ENCODE results near the gene B4GALNT4. TPM values are rescaled to one million over a fixed set of nuclear protein-coding genes. Genes with fewer than 3 reads are reported as not detected.

B4GALNT4 gene
- total and polyA plus RNA-seq, 12 donors = 0.15 to 30.3 (median 1.6) TPM; not detected in 2

- no peaks in the 10 kb centered on the region for H3K9me3 ChIP-seq (replicated peaks in 1 of 3)
- peaks cover 5% of the 10 kb centered on the region for H3K27me3 ChIP-seq
- DNase-seq = no peak
- H3K36me3 ChIP-seq (replicated peaks in 1 of 2) = no peaks in the 10 kb centered on the region
- TF ChIP-seq POLR2A (IDR thresholded peaks at IDR 0.05) (no peak), CTCF (IDR thresholded peaks at IDR 0.05) (no peak)
- H3K4me1 ChIP-seq (replicated peaks in 1 of 2) = peaks cover 0 to 9% of the 10 kb centered on the region in 2 donors
- no peak overlapping the region for H3K4me3 ChIP-seq
- WGBS, 4 donors = 68 to 91% (median 73%) methylated on average over 7 to 55 of the region's 55 CpGs; no CpG with 5 or more reads in 1 of the 4 donors
- H3K27ac ChIP-seq = no peak overlapping the region
- intact Hi-C loops (cut with DNase I) = no loop called here
Measured at GRCh38 chr11:403021-403760, 33.9 kb downstream of the B4GALNT4 start.

GRCh38 chr11:403761-404431, 34.6 kb downstream of the B4GALNT4 start:
- whole genome bisulfite sequencing, 4 donors = 86 to 94% (median 93%) methylated on average over 13 to 27 of the region's 27 CpGs
- H3K27me3 ChIP-seq = peaks cover 5% of the 10 kb centered on the region
- H3K36me3 ChIP-seq (replicated peaks in 1 of 2) = no peaks in the 10 kb centered on the region
- no peaks in the 10 kb centered on the region for H3K9me3 ChIP-seq (replicated peaks in 1 of 3)
- TF ChIP-seq POLR2A (IDR thresholded peaks at IDR 0.05) (no peak), CTCF (IDR thresholded peaks at IDR 0.05) (no peak)
- intact Hi-C loops (cut with DNase I) = no loop called here
- H3K4me3 ChIP-seq = no peak overlapping the region
- no peak overlapping the region for H3K27ac ChIP-seq
- peaks cover 0 to 9% of the 10 kb centered on the region in 2 donors for H3K4me1 ChIP-seq (replicated peaks in 1 of 2)
- no peak for DNase-seq

- no peak for DNase-seq
Measured at GRCh38 chr11:404551-405264, 35.4 kb downstream of the B4GALNT4 start.

More at GRCh38 chr11:404551-405264, 35.4 kb downstream of the B4GALNT4 start:
- H3K9me3 ChIP-seq (replicated peaks in 1 of 3) = no peaks in the 10 kb centered on the region
- H3K4me1 ChIP-seq (replicated peaks in 1 of 2) = peaks cover 0 to 9% of the 10 kb centered on the region in 2 donors
- H3K27me3 ChIP-seq = peaks cover 5% of the 10 kb centered on the region
- H3K4me3 ChIP-seq = no peak overlapping the region
- 89 to 95% (median 92%) methylated on average over 13 to 14 of the region's 14 CpGs for WGBS, 4 donors
- no peak for TF ChIP-seq CTCF (IDR thresholded peaks at IDR 0.05)
- TF ChIP-seq POLR2A (IDR thresholded peaks at IDR 0.05) = no peak
- H3K36me3 ChIP-seq (replicated peaks in 1 of 2) = no peaks in the 10 kb centered on the region
- no peak overlapping the region for H3K27ac ChIP-seq
- intact Hi-C loops (cut with DNase I) = no loop called here
